ENCODE data around the gene NDFIP2.
A peak's percentile ranks its signal among the peaks of the same experiment; 100 is the strongest.

The NDFIP2 gene

DNA sequence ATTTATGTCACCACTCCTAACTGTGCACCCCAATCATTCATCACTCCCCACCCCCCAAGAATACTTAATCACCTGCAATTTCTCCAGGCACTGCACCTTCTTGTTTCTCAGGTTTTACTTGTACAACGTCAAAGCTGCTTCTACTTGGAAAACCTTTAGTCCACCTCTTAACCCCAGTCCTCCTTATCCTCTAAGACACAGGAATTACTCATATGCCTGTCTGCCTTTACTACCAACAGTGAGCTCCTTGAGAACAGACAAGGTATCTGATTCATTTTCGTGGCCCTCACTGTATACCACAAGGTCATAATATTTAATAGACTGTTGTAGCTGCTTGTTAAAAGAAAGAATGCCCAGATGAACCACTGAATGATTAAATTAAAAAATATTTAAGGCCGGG, 21.0 kb upstream of the NDFIP2 start:
- DNase-seq (ENCODE audit: low spot score): no peak

DNA sequence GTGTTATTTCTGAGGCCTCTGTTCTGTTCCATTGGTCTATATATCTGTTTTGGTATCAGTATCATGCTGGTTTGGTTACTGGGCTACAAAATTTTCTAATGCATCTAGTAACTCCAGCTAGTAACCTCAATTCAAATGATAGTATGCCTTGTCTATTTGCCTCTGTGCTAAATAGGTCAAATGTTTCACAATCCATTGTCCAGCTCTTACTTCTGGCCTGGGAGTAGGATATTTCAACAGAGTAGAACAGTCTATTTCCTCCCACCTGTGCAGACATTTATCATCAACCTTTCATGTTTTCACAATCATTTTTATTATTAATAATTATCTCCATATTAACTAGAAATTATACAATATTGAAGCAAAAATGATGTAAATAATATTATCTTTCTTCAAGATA, 18.1 kb upstream of the NDFIP2 start:
- DNase-seq (ENCODE audit: low spot score): no peak

DNA sequence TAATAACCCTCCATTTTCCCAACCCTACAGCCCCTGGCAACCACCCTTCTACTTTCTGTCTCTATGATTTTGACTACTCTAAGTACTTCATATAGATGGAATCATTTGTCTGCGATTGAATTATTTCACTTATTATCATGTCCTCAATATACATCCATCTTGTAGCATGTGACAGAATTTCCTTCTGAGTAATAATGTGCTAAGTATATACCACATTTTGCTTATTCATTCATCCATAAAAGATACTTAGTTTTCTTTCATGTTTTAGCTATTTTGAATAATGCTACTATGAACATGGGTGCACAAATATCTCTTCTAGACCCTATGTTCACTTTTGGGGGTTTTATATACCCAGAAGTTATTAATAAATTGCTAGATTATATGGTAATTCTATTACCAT, 17.4 kb upstream of the NDFIP2 start:
- DNase-seq (ENCODE audit: low spot score): no peak

DNA sequence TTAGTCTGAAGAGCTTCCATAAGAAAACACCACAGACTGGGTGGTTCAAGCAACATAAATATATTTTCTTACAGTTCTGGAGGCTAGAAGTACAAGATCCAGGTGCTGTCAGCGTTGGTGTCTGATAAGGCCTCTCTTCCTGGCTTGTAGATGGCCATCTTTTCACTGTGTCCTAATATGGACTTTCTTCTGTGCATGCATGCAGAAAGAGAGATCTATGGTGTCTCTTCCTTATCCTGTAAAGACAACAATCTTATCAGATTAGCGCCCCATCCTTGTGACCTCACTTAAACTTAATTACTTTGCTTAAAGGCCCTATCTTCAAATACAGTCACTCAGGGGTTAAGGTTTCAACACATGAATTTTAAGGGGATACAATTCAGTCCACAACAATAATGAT, 14.1 kb upstream of the NDFIP2 start:
- DNase-seq (ENCODE audit: low spot score): no peak

DNA sequence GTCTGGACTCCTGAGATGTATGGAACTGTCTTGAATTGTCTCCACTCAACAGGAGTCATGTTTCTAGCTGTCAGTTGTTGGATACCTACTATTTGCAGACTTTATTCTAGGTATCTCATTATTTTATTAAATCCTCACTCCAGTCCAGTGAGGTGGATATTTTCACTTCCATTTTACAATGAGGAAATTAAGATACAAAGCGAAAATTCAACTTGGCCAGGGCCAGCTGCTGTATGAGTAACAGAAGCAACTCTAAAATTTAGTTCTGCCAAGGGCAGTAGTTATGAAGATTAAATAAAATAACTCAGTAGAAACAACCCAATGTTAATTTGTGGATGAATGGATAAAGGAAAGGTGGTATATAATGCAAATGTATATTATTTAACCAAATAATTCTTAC, 12.6 kb upstream of the NDFIP2 start:
- DNase-seq (ENCODE audit: low spot score): no peak

DNA sequence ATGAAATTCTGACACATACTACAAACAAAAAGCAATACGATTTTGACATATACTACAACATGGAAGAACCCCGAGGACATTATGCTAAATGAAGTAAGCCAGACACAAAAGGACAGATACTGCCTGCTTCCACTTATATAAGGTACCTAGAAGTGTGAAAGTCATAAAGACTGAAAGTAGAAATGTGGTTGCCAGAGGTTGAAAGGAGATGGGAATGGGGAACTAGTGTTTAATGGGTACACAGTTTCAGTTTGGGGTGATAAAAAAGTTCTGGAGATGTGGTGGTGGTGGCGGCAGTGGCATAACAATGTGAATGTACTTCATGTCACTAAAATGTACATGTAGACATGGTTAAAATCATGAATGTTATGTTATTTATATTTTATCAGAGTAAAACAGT, 12.1 kb upstream of the NDFIP2 start:
- no peak for DNase-seq (ENCODE audit: low spot score)

DNA sequence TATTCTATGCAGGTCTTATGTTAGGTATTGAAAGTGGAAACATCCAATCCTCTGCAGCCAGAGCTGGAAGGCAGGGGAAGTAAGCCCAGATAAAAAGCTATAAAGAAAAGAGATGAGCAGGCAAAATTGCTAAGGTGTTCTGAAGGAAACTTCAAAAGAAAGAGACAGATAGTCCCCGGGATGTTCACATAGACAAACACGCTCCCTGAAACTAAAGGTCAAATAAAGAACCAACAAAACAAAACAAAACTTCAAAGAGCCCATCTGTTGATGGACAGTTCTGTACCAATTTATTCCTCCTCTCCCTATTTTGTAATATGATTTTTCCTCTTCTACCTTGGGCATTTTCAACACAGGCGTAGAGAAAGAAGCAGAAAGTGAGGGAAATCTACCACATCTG, 11.3 kb upstream of the NDFIP2 start:
- DNase-seq (ENCODE audit: low spot score): no peak

DNA sequence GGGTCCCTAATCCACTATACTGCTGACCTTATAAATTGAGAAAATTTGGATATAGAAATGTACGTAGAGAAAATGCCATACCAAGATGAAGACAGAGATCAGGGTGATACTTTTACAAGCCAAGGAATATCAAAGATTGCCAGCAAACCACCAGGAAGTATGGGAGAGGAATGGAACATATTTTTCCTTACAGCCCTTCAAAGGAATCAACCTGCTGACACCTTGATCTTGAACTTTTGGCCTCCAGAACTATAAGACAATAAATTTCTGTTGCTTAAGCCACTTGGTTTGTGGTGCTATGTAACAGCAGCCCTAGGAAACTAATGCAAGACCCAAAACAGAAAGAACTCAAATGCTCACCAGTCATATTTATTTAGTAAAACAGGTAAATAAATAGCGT, 10.3 kb upstream of the NDFIP2 start:
- DNase-seq (ENCODE audit: low spot score): no peak

DNA sequence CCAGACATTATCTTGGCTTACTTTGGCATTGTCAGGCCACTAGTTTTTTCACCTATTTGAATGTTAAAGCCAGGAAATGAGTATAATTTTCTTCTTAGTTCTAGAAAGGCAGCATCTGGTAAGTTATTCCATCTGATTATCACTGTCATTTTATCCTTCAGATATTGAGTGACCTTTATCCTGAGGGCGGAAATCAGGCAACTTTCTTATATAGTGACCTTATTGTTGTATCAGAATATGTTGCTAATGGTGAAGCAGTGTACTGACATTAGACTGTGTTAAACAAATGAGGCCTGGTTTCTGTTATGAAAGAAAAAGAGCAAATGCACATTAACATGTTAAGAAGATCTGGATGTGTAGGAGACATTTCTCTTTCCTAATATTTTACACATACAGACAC, 5.4 kb upstream of the NDFIP2 start:
- no peak for DNase-seq (ENCODE audit: low spot score)

DNA sequence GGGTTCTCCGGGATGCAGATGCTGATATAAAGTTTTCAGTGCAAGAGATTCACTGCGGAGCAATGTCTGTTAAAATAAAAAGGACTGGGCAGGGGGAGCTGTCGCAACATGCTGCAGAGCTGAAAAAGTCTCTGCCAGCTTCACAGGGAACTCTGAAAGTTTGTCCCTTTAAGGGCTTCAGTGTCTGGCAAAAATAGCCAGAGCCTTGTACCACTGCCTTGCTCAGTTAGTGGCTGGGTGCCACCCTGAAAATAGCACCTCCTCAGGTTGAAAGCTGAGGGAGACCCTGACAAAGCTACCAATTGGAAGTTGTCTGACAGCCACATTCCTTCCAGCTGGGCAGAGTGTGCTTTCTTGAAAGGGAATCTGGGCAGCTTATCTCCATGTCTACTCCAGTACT, 3.0 kb upstream of the NDFIP2 start:
- no peak for DNase-seq (ENCODE audit: low spot score)

DNA sequence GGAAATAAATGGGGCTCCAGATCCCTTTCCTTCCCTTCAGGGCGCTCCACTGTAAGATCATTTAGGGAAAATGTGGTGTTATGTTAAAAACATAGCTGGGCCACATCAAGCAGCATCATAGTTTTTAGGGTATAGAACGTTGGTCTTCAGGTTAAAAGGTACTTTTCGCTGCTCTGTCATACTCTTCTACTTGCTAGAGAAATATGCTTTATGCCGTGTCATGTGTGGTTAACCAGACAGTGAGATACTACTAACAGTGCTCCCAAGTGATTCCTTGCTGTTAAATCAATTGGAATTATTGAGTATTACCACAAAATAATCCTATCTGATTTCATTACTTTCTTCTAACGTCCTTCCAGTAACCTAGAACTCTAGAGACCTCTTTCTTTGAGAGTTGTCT, 1.1 kb upstream of the NDFIP2 start:
- DNase-seq (ENCODE audit: low spot score): no peak

DNA sequence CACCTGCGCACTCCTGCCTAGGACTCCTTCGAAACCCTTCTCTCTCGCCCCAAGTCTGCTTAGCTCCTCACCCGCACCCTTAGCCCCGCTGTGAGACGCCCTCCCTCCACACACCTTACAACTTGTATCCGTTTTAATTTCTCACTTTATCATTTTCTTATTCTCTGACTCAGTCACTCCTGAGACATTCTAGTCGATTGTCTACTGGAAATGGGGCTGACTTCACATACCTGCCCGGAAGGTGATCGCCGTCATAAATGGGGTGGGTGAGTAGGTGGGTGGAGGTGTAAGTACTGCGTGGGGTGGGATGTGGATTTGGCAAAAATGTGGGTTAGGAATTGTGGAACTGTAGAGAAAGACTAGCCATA, 714 bp downstream of the NDFIP2 start:
- no peak for DNase-seq (ENCODE audit: low spot score)

DNA sequence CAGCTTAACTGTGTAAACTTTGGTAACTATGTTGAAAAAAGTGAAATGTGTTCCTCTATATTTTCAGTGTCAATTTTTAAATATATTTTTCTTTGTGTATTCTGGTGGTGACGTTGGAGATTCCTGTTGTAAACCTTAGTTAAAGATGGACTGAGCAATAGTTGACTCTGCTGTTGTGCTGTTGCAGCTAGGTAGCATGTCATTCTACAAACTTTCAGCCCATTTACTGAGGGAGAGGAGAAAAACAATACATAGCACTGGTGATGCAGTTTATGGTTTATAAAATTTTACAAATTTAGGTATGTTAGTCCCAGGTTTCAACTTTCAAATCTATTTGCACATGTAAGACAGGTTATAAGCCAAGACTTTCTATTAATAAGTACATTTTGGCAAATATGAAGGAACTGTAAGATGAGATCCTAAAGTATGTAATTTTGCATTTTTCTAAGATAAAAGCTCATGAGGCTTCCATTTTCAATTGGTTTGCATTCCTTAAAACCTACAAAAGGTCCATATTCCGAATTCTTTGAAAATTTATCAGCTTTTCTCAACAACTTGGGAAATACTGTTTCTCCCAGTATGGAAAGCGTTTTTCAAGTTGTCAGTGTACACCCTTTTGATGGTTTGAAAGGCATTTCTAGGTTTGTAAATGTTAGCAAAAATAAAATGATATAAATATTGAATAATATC, 1.5 kb downstream of the NDFIP2 start:
- no peak for DNase-seq (ENCODE audit: low spot score)

DNA sequence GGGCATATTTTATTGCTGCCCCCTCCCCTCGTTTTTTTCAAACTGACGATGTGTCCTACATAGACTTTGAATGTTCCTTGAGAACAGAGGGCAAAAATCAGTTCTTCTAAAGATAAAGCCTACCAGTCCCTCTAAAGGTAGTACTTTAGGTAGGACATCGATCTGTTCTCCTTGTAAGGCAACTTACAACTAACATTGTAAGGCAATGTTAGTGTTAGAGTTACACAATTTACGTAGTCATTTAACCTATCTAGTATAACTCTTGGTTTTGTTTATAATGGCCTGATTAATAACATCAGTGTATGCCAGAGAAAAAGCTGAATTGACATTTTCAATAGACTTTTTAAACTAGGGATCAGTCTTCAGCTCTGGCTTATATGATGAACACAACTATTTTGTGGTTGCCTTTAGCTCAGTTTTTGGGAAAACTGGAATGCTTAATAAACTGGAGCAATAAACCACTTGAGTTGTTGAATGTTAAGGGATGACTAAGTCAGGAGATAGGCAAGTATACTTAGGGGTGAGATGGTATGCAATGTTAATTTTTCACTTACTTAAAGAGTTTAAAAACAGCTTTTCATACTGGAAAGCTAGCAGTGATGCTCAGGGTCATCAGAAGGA, 2.2 kb downstream of the NDFIP2 start:
- no peak for DNase-seq (ENCODE audit: low spot score)

DNA sequence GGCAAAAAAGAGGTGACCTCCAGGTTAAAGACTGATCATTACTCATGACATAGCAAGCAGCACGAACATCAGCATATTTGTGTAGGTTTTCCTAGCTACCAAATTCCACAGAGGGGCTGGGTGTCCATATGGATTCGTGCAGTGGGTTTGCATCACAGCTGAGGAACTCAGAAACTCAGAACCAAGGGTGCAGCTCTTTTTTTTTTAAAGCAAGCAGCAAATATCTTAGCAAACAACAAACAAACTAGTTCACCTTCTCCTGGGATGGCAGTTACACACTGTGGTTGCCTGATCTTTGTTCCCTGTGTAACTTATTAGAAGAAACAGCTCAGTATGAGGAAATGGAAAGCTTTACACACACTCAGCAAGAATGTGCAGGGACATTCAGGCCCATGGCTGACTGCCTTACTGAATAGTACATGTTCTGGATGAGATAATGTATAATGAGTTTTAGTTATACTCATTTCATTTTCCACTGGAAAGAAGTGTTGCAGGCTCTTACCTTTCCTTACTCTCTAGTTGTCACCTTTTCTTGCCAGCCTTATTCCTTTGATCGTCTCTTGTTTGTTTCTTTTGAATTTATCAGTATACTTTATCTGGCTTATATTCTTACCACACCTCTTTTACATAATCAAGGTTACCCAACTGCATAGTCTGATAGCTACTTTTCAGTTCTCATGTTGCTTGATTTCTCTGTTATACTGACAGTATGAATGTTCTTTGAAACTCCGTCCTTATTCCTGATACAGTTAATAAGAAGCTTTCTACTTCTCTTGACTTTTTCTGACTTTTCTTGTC, 4.3 kb downstream of the NDFIP2 start:
- DNase-seq (ENCODE audit: low spot score): peak; percentile 12

DNA sequence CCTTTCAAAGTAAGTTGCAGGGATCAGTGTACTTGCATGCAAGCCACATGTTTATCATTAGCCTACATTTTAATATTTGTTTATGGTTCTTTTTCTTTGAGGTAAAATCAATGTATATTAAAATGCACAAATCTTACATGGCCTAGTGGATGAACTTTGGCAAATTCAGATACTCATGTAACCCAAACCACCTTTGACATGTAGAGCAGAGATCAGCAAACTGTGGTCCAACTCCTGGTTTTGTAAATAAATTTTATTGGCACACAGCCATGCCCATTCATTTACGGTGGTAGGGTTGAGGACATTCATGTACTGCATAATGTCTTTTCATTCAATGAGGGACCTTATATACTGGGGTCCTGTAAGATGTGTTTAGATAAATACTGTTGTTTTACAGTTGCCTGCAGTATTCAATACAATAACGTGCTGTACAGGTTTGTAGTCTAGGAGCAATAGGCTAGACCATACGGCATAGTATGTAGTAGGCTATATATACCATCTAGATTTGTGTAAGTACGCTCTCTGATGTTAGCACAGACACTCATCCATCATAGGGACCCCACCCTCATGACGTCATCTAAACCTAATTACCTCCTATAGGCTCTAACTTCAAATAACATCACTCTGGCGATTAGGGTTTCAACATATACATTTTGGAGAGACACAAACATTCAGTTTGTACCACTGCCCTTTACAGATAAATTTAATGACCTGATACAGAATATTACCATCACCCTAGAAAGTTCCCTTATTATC, 5.7 kb downstream of the NDFIP2 start:
- DNase-seq (ENCODE audit: low spot score): no peak

DNA sequence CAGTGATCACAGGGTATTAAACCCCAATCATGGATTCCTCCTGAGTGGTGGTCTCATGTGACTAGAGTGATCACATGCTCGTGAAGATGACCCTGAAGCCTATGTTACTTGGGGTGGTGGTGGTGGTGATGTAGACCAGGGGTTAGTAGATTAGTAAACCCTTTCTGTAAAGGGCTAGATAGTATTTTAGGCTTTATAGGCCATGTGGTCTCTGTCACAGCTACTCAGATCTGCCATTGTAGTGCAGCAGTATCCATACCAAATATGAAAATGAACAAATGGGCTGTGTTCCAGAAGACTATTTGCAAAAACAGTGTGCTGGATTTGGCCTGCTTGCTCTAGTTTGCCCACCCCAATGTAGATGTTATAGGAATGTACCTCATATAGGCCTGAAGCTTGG, 9.4 kb downstream of the NDFIP2 start:
- no peak for DNase-seq (ENCODE audit: low spot score)

DNA sequence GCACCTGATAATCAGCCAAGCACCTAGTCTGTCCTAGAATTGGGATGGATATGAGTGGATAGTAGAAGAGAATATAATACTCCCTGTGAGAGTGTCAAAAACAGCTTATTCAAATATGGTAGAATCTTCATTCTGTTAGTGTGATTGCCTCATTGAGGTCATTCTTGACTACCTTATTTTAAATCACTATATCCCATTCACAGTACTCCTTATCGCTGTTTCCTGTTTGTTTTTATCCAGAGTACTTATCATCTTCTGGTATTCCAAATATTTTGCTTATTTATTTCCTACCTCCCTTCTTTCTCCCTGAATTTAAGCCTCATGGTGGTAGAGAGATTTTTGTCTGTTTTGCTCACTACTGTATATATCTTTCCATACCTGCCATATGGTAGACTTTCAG, 9.9 kb downstream of the NDFIP2 start:
- DNase-seq (ENCODE audit: low spot score): no peak

DNA sequence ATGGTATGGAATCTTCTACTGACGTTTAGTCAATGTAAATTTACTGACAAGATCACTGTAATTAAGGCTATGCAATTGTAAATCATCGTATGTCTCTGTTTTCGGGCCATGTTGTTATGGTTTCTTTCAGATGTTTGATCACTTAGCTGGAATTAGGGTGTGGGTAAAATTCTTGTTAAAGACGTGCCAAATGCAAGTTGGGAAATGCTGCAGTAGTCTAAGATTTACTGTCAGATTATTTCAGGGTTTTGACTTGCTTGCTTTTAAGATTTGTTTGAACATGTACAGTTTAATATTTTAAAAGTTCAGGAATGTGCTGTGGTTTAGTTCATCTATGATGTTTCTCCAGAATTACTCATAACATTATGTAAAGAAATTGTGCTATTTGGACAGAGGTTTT, 10.8 kb downstream of the NDFIP2 start:
- no peak for DNase-seq (ENCODE audit: low spot score)

DNA sequence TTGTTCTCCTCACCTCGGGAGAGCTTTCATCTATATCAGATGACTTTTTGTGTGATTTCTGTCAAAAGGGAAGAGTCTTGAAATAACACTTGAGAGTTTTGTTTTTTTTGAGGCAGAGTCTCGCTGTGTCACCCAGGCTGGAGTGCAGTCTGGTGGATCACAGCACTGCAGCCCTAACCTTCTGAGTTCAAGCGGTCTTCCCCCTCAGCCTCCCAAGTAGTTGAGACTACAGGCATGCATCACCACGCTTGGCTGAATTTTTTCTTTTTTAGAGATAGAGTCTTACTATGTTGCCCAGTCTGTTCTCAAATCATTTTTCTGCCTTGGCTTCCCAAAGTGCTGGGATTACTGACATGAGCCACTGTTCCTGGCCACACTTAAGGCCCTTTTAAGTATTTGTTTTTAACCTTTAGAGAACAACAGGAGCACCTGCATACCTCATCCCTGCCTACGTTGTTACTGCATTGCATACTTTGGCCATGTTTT, 11.4 kb downstream of the NDFIP2 start:
- no peak for DNase-seq (ENCODE audit: low spot score)

DNA sequence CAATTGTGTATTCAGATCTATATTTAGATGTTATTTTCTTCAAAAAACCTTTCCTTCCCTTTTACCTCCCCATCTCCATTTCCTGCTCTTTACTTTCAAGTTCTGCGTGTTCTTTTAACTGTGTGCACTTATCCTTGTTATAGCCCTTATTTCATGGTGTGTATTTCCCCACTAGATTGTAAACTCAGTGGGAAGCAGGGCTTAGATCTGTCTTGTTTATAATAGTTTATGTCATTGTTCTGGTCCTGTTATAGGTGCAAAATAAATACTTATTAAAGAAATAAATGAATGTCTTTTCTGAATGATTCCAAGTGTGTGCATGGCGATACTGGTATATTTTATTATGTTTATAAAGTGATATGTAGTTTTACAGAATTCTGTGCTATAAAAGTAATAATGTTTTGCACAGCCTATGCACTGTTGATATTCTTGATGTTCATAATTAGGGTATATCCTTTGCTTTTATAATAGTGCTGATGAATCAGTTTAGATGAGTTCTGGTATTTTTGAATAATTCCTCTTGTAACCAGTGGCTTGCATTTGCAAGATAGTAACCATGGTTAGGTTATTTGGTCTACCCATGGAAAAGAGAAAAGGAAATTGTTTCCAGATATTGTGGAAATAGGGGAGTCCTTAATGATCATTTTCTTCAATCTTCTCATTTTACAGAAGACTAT, 12.1 kb downstream of the NDFIP2 start:
- no peak for DNase-seq (ENCODE audit: low spot score)

DNA sequence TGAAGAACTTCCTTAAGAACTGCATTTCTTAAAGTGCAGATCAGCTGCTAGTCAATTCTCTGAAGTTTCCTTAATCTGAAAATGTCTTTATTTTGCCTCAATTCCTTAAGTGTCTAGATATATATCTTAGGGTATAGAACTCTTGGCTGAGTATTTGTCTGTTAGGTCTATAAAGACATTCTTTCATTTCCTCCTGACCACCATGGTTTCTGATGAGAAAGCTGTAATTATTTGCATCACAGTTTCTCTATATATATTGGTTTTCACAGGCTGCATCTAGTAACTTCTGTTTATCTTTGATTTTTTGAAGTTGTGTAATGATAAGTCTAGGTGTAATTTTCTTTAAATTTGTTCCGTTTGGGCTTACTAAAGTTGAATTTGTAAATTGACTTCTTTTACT, 15.2 kb downstream of the NDFIP2 start:
- no peak for DNase-seq (ENCODE audit: low spot score)
